ENCODE results near the gene NACA2.
"Not testable (repeated sequence)": the region's sequence is repeated elsewhere in the genome, so short reads cannot be mapped to it uniquely, and the experiment has no call there.

The NACA2 gene

DNA sequence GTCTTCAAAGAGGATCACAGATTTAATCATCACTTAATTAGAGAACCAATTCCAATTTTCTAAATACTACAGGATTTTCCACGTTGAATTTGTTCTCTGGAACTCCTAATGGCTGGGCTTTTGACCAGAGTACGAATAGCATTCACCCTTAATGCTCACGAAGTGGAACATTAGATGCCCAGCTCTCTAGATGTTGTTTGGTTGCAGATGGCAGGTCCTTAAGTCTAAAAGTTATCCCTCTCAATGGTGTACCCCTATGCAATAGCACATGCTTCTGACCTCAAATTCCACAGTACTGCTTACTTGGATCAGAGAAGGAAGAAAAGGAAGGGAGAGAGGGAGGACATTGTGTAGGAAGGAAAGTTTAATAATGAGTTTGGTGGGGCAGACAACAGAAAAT is 8.6 kb upstream of the NACA2 start:
- no peak for DNase-seq (ENCODE audit: low read depth in 2 of 2)

DNA sequence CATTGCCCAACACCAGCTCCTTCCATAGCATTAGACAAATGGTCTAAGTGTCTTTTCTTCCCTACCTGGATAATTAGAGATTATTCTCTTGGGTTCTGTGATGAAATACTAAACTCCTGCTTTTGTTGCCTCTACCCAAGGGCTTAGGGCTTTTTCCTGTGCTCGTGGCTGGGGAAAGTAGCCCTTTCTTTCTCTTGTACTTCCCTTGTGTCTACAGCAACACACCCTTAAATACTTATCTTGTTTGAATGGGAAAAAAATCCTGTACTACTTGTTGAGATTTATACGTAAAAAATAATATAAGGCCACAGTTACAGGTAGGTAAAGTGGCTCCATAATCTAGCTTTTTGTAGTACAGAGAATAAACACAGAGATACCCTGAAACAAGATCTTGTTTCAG is 7.0 kb upstream of the NACA2 start:
- no peak for DNase-seq (ENCODE audit: low read depth in 2 of 2)

DNA sequence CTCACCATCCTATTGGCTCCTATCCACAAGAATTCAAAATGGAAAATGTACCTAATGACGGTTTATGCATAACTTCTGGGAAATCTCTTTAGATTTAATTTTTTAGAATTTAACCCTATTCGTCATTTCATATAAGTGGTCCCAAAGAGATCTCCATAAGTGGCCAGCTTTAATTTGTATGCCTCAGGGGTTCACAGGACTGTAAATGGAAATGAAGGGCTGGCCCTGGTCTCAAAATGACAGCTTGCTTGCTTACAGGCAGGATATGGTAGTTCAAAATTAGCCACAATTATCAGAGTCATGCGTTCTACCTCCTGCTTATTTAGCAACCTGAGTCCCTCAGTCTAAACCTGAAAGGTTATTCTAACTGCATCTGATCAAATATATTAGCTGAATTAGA is 6.6 kb upstream of the NACA2 start:
- DNase-seq (ENCODE audit: low read depth in 2 of 2): no peak

DNA sequence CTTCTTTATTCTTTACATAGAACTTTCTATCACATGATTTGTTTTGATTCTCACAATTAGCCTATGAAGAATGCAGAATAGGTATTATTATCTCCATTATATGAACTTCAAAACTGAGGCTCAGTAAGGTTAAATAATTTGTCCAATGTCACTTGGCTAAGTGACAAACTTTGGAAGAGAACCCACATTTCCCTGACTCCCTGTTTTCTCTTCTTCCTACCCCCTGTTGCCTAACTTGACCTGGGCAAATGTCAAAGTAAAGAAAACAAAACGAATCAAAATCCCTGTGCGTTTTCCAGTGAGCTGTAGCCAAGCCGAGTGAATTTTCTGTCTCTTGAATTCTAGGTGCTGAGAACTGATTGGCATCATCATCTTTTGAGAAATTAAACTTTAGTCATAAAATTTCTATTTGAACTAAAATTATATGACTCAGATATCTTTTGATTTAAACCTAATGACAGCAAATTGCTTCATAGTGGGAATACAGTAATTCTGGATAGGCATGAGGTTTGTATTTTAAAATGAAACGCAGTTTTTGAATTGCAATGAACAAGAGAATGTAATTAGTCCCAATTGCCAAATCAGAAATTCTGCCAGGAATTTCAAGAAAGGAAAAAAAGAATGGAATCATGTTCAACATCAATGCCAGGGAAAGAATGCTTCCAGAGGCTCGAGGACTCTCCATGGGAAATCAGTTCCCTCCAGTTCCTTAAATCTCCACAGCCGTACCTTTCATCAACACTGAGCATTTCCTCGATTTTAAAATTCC is 4.6 kb upstream of the NACA2 start:
- DNase-seq (ENCODE audit: low read depth in 2 of 2): no peak

DNA sequence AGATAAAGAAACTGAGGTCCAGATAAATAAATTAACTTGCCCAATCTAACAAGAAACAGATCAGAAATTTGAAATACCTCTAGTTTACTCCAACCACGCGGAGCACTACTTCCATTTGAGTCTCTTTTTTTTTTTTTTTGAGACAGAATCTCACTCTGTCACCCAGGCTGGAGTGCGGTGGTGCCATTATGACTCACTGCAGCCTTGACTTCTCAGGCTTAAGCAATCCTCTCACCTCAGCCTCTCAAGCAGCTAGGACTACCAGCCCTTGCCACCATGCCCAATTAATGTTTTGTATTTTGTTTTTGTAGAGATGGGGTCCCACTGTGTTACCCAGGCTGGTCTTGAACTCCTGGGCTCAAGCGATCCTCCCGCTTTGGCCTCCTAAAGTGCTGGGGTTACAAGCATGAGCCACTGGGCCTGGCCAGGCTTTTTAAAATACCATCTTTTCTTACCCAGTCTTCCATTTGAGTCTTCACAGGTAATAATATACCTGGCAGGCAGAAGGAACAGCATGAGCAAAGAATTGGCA is 3.3 kb upstream of the NACA2 start:
- DNase-seq (ENCODE audit: low read depth in 2 of 2): no peak

DNA sequence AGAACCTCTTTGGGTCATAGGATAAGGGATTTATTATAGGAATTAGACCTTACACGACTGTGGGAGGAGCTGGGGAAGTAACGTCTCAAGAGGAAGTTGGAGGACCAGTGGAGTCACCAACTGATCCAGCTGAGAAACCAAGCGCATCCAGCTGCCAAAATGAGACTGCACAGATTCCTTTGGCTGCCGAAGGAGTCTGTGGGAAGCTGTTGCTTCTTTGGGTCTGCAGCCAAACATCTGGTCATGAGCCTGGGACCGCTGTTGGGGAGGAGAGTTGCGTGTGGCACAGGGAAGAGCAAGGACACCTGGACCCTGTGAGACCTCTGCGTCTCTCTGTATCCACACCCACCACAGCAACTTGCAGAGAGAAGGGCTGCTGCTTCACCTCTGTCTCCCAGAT is 2.4 kb upstream of the NACA2 start:
- DNase-seq (ENCODE audit: low read depth in 2 of 2): no peak

DNA sequence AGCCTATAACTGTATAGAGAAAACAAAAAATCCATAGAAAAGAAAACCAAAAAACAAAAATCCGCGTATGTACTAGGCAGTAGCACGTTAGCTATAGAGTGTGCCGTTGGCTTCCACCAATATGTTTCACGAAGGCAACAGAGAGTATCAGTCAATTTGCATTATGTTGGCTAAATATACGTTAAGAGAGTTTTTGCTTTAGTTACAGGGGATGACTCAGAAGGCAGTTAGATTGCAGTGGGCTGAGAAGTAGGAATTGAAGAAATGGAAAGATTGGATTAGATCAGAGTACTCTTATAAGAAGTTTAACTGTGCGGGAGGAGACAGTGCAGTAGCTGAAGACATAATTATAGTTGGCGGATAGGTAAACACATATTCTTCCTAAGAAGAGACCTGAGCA is 911 bp upstream of the NACA2 start:
- DNase-seq (ENCODE audit: low read depth in 2 of 2): no peak

DNA sequence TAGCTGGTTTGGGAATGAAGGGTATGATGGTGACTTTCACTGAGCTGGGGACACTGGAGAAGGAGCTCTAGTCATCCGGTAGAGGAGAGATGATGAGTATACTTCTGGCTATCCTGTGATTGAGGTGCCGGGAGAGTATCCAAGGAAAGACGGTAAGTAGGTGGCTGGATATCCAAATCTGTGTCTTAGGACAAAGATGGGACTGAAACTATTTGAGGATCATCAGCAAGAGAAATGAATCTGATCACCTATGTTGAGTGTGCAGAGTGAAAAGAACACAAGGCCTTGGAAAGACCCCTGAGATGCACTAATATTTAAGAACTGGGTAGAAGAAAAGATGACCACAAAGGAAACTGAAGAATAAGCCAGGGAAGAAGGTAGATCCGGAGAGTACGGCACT is 1.0 kb downstream of the NACA2 start:
- DNase-seq (ENCODE audit: low read depth in 2 of 2): no peak

DNA sequence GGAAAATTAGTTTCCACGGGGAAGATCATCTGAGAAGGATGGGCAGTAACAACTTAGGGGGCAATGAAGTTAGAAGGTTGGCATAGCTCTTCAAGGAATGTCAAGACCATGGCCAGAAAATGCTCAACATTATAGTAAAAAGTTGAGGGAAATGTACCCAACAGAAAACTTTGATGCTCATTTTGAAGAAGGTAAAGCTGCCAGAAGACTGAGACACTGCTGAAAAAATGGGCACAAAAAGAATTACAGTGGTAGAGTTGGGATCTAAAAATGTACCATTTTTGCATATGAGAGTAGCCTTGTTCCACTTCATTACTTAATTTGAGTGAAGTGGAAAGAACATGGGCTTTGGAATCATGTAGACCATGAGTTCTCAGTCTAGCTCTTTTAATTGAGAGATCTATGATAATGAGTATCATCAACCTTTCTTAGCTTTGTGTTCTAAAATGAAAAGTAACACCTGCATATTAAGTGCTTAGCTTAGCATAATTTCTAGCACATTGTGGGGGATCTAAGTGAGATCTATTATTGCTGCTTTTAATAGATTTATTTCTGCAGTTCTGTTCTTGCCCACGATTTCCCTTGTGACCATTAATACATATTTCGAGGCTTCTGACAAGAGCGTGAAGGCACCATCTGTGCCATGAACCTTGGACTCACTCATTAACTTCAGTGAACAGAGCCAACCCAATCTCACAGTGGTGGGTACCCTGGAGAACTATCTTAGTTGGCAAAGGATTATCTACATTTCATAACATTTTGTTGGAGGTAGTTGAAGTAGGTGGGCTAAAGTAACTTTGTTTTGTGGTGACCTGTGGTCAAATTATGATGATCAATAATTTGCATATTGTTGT is 3.0 kb downstream of the NACA2 start:
- no peak for DNase-seq (ENCODE audit: low read depth in 2 of 2)

DNA sequence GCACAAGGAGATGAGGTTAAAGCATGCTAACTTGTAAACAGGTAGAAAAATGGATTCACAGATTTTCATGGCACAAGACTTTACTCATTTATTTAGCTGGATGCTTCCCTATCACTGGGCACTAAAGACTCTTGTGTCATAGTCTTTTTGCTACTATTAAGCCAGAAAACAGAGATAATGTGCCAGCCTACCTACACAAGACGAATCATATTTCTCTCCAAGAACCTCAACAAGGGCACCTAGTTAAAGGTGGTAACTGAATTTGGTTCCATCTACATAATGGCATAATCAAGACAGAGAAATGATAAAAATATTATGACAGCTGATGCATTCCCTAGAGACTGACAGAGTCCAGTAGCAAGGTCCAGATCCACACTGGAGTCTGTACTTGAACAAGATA is 3.8 kb downstream of the NACA2 start:
- DNase-seq (ENCODE audit: low read depth in 2 of 2): no peak

DNA sequence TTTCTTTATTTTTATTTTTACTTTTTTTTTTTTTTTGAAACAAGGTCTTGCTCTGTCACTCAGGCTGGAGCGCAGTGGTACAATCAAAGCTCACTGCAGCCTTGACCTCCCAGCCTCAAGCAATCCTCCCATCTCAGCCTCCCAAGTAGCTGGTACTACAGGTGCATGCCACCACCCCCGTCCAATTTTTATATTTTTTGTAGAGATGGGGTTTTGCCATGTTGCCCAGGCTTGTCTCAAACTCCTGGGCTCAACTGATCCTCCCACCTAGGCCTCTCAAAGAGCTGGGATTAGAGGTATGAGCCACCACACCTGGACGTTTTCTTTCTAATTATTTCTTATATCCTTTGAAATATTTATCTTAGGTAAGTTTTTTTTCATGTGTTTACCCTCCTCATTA is 4.4 kb downstream of the NACA2 start:
- not testable (repeated sequence) for DNase-seq (ENCODE audit: low read depth in 2 of 2)

DNA sequence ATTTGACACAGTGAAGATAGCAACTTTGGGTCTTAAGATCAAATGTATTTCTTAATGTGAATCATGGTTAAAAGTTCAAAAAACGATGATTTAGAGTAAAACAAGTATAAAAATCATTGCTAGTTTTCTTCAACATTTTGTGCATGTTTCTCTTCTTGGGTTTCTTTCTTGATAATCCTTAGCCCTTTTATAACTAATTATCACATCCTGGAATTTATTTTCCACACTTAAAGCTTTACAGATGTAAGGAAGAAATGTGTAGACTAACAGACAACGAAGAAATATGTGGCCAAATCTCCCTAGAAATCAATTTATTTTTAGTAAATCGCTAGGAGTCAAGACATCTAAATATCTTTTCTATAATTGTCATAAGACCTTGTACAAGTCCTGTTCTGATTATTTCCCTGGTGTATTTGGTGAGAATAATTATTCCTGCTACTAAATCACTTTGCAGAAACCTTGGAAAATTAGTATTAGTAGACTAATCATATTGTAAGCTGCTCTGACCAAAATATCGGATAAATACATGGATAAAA is 4.9 kb downstream of the NACA2 start:
- no peak for DNase-seq (ENCODE audit: low read depth in 2 of 2)

DNA sequence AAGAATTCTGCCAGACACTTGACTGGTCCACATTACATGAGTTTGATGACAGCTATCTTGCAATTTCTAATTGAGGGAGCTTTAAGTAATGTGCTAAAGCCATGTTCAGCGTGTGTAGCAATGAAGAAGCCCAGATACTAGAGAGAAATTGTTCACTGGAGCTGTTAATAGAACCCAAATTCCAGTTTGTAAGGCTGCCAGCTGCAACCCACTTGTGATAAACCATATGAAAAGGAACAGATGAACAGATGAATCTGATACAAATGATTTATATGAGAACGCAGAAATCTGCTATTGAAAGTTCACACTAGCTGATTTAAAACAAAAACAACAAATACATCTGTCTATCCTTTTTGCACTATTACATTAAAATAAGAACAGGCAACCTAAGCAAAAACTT is 6.2 kb downstream of the NACA2 start:
- no peak for DNase-seq (ENCODE audit: low read depth in 2 of 2)

DNA sequence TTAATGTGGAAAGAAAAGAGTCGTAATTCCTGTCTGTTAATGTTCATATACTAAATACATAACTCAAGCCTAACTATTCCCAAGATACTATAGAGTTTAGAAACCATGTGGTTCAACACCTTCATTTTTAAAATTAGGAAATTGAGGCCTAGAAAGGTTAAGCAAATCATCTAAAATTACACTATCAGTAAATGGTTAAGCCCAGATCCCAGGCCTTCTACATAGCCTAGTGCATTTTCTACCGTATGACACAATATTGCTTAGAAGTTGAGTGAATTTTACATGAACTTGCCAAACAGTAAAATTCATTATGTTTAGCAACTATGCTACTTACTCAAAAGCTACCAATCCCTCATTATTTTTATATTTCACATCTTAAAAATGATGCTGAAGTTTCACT is 6.8 kb downstream of the NACA2 start:
- no peak for DNase-seq (ENCODE audit: low read depth in 2 of 2)

DNA sequence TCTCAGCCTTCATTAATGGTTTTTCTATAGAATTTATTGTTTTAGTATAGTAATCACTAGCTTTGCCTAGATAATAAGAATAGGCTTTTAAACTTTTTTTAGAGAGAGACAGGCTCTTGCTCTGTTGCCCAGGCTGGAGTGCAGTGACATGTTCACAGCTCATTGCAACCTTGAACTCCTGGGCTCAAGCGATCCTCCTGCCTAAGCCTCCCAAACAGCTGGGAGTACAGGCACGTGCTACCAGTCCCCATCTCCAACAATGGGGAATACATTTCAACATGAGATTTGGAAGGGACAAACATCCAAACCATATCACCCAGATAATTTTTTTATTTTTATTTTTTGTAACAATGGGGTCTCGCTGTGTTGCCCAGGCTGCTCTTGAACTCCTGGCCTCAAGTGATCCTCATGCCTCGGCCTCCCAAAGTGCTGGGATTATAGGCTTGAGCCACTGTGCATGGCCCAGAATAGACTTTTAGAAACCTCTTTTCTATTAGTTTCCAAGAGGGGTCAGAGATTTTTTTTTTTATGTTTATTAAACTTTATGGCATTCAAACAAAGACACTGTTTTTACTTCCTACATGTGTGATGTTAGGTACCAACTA is 7.3 kb downstream of the NACA2 start:
- no peak for DNase-seq (ENCODE audit: low read depth in 2 of 2)

DNA sequence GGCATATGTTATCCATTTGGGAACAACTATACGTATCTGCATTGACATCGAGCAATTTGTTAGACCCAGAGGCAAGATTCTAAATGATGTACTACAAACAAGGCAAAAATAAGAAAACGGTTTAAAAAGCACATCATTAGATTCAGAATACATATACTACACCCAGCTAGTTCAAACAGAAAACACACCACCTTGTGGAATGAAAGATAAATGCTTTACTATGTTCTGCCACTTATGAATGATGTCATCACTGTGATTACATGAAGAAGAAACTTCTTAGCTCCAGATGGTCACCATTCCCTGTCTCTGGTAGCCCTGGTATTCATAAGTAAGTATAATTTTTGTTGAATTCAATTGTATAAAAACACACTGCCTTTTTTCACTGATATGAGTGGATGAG is 7.8 kb downstream of the NACA2 start:
- DNase-seq (ENCODE audit: low read depth in 2 of 2): no peak

DNA sequence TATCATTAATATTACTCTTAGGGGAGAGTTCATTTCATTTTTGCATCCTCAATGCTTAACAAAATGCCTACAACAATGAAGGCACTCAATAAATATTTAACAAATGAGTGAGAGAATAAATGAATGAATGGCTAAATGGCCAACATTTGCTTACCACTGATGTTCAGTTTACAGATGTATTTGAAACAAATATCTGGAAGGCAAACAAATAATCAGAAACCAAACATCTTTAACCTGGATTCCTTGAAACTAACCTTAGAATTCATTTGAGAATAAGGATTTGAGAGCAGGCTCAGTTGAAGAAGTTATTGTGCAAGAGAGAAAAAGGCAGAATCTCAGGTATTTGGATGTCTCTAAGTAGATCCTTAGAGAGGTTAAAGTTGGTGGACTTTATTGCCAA is 8.4 kb downstream of the NACA2 start:
- DNase-seq (ENCODE audit: low read depth in 2 of 2): no peak

DNA sequence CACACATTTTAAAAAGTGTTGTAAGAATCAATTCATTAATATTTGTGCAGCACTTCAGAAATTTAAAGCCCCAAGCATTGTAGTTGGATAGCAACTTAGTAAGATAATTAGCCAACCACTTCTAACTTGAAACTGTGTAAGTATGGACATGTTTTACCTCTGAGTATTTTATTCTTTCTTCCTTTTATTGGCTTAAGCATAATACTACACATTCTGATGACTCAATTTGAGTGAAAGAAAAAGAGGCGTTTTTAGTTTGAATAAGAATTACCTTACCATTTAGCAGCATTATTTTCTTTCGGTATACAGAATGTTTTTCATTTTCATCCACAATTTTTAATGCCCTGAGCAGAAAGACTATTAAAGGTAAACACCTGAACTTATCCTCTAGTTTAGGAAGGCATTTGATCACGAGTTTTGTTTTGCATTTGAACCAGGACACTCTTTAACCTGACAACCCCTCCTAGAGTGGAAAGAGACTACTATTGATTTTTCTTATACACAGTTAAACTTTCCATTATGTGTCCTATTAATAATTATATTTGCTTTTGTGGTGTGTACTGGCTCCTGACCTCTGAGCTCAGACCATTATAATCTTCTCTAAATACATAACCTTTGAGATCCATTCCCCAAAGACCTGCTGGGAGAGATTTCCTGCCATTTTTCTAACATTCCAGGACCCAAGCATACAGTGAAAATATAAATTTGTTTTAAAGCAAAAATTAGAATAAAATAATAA is 9.2 kb downstream of the NACA2 start:
- no peak for DNase-seq (ENCODE audit: low read depth in 2 of 2)

DNA sequence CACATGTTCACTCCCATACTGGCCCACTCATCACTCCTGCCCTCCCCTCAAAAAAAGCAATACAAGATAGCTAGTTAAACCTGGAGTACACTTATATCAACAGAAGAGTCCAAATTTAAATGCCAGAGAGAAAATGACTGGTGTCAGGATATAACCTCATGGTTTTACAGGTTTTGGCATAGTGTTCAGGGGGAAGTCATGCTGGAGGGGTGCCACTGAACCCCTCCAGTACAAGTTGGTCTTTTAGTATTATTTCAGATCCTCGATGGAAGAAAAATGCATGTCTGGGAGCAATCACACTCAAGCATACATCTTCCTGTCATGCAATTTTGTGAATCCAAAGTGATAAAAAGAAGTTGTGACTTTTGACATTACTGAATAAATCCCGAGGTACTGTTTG is 10.5 kb downstream of the NACA2 start:
- no peak for DNase-seq (ENCODE audit: low read depth in 2 of 2)

DNA sequence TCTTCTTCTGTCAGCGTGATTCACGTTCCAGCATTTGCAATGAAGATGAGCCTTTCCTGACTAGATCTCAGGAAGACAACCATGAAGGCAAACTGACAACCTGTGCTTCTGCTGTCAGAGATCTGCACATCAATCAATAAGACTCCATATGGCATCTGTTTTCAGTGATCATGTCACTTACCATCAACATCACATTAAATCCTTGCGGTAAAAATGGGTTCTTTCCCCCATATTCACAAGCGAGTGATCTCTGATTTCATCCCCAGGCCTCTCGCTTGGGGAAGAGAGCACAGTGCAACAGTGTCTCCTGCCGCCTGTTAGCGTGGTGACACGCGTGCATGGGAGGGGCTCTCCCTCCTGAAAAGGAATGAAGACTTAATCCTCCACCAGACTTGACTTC is 11.1 kb downstream of the NACA2 start:
- DNase-seq (ENCODE audit: low read depth in 2 of 2): no peak

DNA sequence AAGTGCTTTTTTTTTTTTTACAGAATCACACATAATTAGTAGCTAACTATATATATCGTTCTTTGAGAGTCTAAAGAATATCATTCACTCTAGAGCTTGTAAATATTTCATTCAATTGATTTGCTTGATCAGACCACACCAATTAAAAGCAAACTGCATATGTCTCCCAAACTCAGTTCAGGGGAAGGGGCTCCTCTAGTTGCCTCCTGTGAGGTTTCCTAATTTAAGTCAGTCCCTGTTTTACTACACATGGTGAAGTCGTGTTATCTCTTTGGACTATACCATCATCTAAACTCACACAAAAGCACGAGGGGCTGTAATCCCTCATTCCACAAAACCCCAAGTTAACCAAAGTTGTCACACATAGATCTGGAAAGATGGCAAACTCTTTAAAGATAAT is 11.7 kb downstream of the NACA2 start:
- no peak for DNase-seq (ENCODE audit: low read depth in 2 of 2)

DNA sequence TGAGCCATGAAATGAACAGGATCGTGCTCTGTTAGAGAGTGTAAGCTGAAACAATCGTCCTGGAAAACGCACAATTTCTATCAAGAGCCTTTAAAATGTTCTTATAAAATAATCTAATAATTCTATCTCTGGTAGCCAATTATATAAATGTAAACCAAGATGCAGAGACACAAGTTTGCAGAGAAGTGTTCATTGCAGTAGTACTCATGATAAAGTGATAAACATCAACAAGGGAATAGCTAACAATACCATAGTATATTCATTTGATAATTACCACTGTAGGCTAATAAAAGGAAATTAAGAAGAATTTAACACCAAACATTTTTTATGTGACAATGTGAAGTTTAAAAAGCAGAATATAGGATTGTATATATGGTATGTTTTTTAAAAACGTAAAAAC is 12.4 kb downstream of the NACA2 start:
- DNase-seq (ENCODE audit: low read depth in 2 of 2): no peak
